GM12892 (cell line): ENCODE data around the gene CORO2B.

ENCODE experiments used
- POLR2A ChIP-seq: IDR thresholded peaks from 2 replicates; pipeline ENCODE4 v1.6.1; 2011; ENCODE audit warnings: low read depth, low read length, control low read depth
- POLR2AphosphoS5 ChIP-seq: IDR thresholded peaks from 2 replicates; pipeline ENCODE4 v1.6.1; 2011; ENCODE audit warnings: low read depth, low read length, control low read depth
- TAF1 ChIP-seq: IDR thresholded peaks from 2 replicates; pipeline ENCODE4 v1.6.1; 2011; ENCODE audit warnings: low read depth, mild to moderate bottlenecking, control low read depth, low read length, borderline replicate concordance

DNA sequence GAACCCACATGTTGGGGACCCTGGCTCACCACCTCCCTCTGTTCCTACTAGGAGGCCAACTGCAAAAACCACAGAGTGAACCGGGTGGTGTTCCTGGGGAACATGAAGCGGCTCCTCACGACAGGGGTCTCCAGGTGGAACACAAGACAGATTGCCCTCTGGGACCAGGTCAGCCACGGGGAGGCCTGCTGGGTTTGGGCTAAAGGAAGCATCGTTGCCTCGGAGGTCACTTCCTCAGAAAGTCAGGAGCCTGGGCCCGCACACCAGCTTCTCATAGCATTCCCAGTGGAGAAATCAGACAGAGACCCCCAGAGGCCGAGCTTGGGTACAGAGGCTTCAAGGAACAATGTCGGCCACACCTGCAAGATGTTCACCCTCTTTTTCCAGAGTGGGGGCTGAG, 135.1 kb downstream of the CORO2B start:
- no peak for TF ChIP-seq TAF1
- TF ChIP-seq POLR2A = no peak
- no peak for TF ChIP-seq POLR2AphosphoS5
